Smooth muscle cell (in vitro differentiated cells): ENCODE results near the gene FBXO24. TPM values are rescaled to one million over a fixed set of nuclear protein-coding genes. Genes with fewer than 3 reads are reported as not detected.

Experiments
- DNase-seq: peaks from one replicate; lab custom pipeline; 2025; ENCODE audit not compliant: unreplicated experiment; lab: John Stamatoyannopoulos, UW
- H2AFZ ChIP-seq: fragments of 200-600 bp; sonication (generic); 2 replicates; pipeline ENCODE4 v1.6.0; 2016; ENCODE audit warnings: antibody characterized with exemption, low read depth, mild to moderate bottlenecking
- H3F3A ChIP-seq: fragments of 200-600 bp; sonication (generic); 2 replicates; pipeline ENCODE4 v1.6.0; 2017; ENCODE audit warnings: antibody characterized with exemption, low read depth
- H3K27ac ChIP-seq: fragments of 200-600 bp; sonication (generic); 2 replicates; pipeline ENCODE4 v1.5.1; 2016; ENCODE audit warnings: low read depth, mild to moderate bottlenecking
- H3K27me3 ChIP-seq: fragments of 200-600 bp; sonication (generic); 2 replicates; pipeline ENCODE4 v1.6.1; 2016; ENCODE audit warnings: low read depth, mild to moderate bottlenecking
- H3K36me3 ChIP-seq: fragments of 200-600 bp; sonication (generic); 2 replicates; pipeline ENCODE4 v1.5.1; 2016; ENCODE audit warnings: low read depth
- H3K4me1 ChIP-seq: fragments of 200-600 bp; sonication (generic); 2 replicates; pipeline ENCODE4 v1.5.1; 2016; ENCODE audit warnings: low read depth
- H3K4me2 ChIP-seq: fragments of 200-600 bp; sonication (generic); 2 replicates; pipeline ENCODE4 v1.6.0; 2016; ENCODE audit warnings: mild to moderate bottlenecking
- H3K4me3 ChIP-seq: fragments of 200-600 bp; sonication (generic); 2 replicates; pipeline ENCODE4 v1.5.1; 2016; ENCODE audit warnings: mild to moderate bottlenecking
- H3K79me2 ChIP-seq: fragments of 200-600 bp; sonication (generic); 2 replicates; pipeline ENCODE4 v1.6.0; 2016; ENCODE audit warnings: low read depth, mild to moderate bottlenecking
- H3K9ac ChIP-seq: fragments of 200-600 bp; sonication (generic); 2 replicates; pipeline ENCODE4 v1.6.0; 2016; ENCODE audit warnings: low read depth
- H3K9me3 ChIP-seq: fragments of 200-600 bp; sonication (generic); replicated peaks from 2 replicates; pipeline ENCODE4 v1.5.1; 2016; ENCODE audit warnings: low read depth
- H4K20me1 ChIP-seq: fragments of 200-600 bp; sonication (generic); 2 replicates; pipeline ENCODE4 v1.6.0; 2016; ENCODE audit warnings: low read depth
- CTCF ChIP-seq: fragments of 200-600 bp; sonication (generic); IDR thresholded peaks from 2 replicates; pipeline ENCODE4 v1.5.1; 2017; ENCODE audit warnings: borderline replicate concordance, mild to moderate bottlenecking, antibody characterized with exemption; ENCODE audit not compliant: insufficient read depth, poor library complexity, severe bottlenecking
- WGBS: methylation state at CpG from one replicate; pipeline ENCODE4 v1.1.7; 2016; ENCODE audit warnings: low lambda C conversion rate; 5-methylcytosine and 5-hydroxymethylcytosine counted together
- polyA plus RNA-seq: library from polyadenylated mRNA; unstranded; fragments of >200 nt; fragmentation: Nextera tagmentation; extraction: Ambion mirVana; gene quantifications from 2 replicates; pipeline ENCODE4 v1.2.1, GENCODE V29; 2016
- total RNA-seq: library from RNA; depleted of rRNA; stranded (reverse); fragments of >200 nt; gene quantifications from 2 replicates; pipeline ENCODE4 v1.2.3, GENCODE V29; 2014

The FBXO24 gene
- total and polyA plus RNA-seq, 2 experiments from 2014 or later: 0.22 to 0.61 TPM

- no peak overlapping the region for H3K4me2 ChIP-seq
- H3K27ac ChIP-seq: no peak overlapping the region
- no peak overlapping the region for H3K4me3 ChIP-seq
- H3K79me2 ChIP-seq: no peaks in the 10 kb centered on the region
- no peak overlapping the region for H3K9ac ChIP-seq
- H3K36me3 ChIP-seq: no peaks in the 10 kb centered on the region
- no peaks in the 10 kb centered on the region for H3K4me1 ChIP-seq
- DNase-seq: no peak
- no peaks in the 10 kb centered on the region for H3F3A ChIP-seq
- no peaks in the 10 kb centered on the region for H3K9me3 ChIP-seq
- no peak for TF ChIP-seq CTCF
- 88% methylated on average over 17 of the region's 17 CpGs for WGBS
- no peaks in the 10 kb centered on the region for H4K20me1 ChIP-seq
- H3K27me3 ChIP-seq: no peaks in the 10 kb centered on the region
- H2AFZ ChIP-seq: no peak overlapping the region
These were observed 53.9 kb downstream of the FBXO24 start for GRCh38 chr7:100639995-100640516.

- Histone ChIP-seq H3K9ac (no peak overlapping the region), H3K4me1 (no peaks in the 10 kb centered on the region), H3K27me3 (no peaks in the 10 kb centered on the region), H2AFZ (no peak overlapping the region), H3K27ac (no peak overlapping the region), H3K36me3 (no peaks in the 10 kb centered on the region), H3K4me2 (no peak overlapping the region), H3K9me3 (no peaks in the 10 kb centered on the region), H3K4me3 (no peak overlapping the region), H4K20me1 (no peaks in the 10 kb centered on the region), H3F3A (no peaks in the 10 kb centered on the region), H3K79me2 (no peaks in the 10 kb centered on the region)
- no peak for TF ChIP-seq CTCF
- WGBS: 88% methylated on average over 20 of the region's 24 CpGs
- DNase-seq: no peak
These were observed 54.7 kb downstream of the FBXO24 start for GRCh38 chr7:100640517-100641440.

- Histone ChIP-seq H3K27ac (no peak within 1 kb of the TSS), H3K79me2 (no peaks in the 10 kb centered on the region), H4K20me1 (no peaks in the 10 kb centered on the region), H3K4me2 (no peak within 1 kb of the TSS), H3K36me3 (no peaks in the 10 kb centered on the region), H3K27me3 (no peaks in the 10 kb centered on the region), H3F3A (no peaks in the 10 kb centered on the region), H2AFZ (no peak within 1 kb of the TSS), H3K4me3 (no peak within 1 kb of the TSS), H3K4me1 (no peaks in the 10 kb centered on the region), H3K9me3 (no peaks in the 10 kb centered on the region), H3K9ac (no peak within 1 kb of the TSS)
- WGBS: 93% methylated on average over 9 of the region's 10 CpGs
- no peak for TF ChIP-seq CTCF
- DNase-seq: no peak
These were observed 55.3 kb downstream of the FBXO24 start, which contains the start of gene TFR2 for GRCh38 chr7:100641463-100641859. TFR2 (minus strand) TSS chr7:100641552; CDS start chr7:100641509, 43 bp downstream.
